ENCODE measurements around the gene NEU1.
"Not testable (repeated sequence)": the region's sequence is repeated elsewhere in the genome, so short reads cannot be mapped to it uniquely, and the experiment has no call there.

Gene NEU1

GRCh38 chr6:31817133-31817928 lies 45.3 kb downstream of the NEU1 start:
- not testable (repeated sequence) for H3K27ac ChIP-seq (ENCODE audit: low read length, poor library complexity, severe bottlenecking); H2BK12ac ChIP-seq (ENCODE audit: low read length in 2 of 2); DNase-seq; H2AFZ ChIP-seq (ENCODE audit: low read depth, low read length); H3K23ac ChIP-seq (ENCODE audit: low read length in 2 of 2); H4K91ac ChIP-seq (ENCODE audit: low read length); H3K27me3 ChIP-seq (ENCODE audit: control insufficient read depth in 1 of 2, insufficient read depth in 1 of 2, low read length in 2 of 2); H3K79me1 ChIP-seq (replicated peaks; ENCODE audit: low read length, poor library complexity, severe bottlenecking); H3K4ac ChIP-seq (ENCODE audit: low read depth in 1 of 2, low read length in 2 of 2); H3K36me3 ChIP-seq (ENCODE audit: control insufficient read depth in 1 of 2, insufficient read depth in 2 of 2, low read depth in 1 of 2, low read length in 2 of 2); H2BK120ac ChIP-seq (ENCODE audit: low read depth, low read length); H3K14ac ChIP-seq (ENCODE audit: low read length in 2 of 2); H2AK5ac ChIP-seq (ENCODE audit: low read length, severe bottlenecking); H3K9me3 ChIP-seq (ENCODE audit: control insufficient read depth, low read length); H4K8ac ChIP-seq (ENCODE audit: low read length); H3K18ac ChIP-seq (ENCODE audit: low read depth in 1 of 2, low read length in 2 of 2); H2BK15ac ChIP-seq (ENCODE audit: low read depth, poor library complexity, severe bottlenecking); H2BK5ac ChIP-seq (ENCODE audit: low read depth, low read length, poor library complexity, severe bottlenecking)
- peak overlapping the region; percentile 40 to 80 for H3K4me3 ChIP-seq (ENCODE audit: insufficient read depth in 1 of 2, low read depth in 1 of 2, low read length in 2 of 2)
- 88% methylated on average over 13 of the region's 37 CpGs for WGBS
- peak overlapping the region; percentile 39 for H3K4me2 ChIP-seq (ENCODE audit: low read length, poor library complexity, severe bottlenecking)
- peak overlapping the region; percentile 81 for H3K9ac ChIP-seq (ENCODE audit: low read length)
- H3K4me1 ChIP-seq (ENCODE audit: control insufficient read depth, insufficient read depth, low read depth, low read length): peaks cover 13% of the 10 kb centered on the region

- peak; percentile 97 for DNase-seq
- peak within 1 kb of the TSS; percentile 66 for H2BK5ac ChIP-seq (ENCODE audit: low read depth, low read length, poor library complexity, severe bottlenecking)
- H3K23ac ChIP-seq (ENCODE audit: low read length in 2 of 2): peak within 1 kb of the TSS in 1 of 2 experiments; percentile 24
- H3K4me1 ChIP-seq (ENCODE audit: control insufficient read depth, insufficient read depth, low read depth, low read length): peaks cover 8% of the 10 kb centered on the region
- peak within 1 kb of the TSS; percentile 58 to 81 for H3K4me3 ChIP-seq (ENCODE audit: insufficient read depth in 1 of 2, low read depth in 1 of 2, low read length in 2 of 2)
- peak within 1 kb of the TSS in 1 of 2 experiments; percentile 45 for H2BK12ac ChIP-seq (ENCODE audit: low read length in 2 of 2)
- peak within 1 kb of the TSS in 1 of 2 experiments; percentile 82 for H3K4ac ChIP-seq (ENCODE audit: low read depth in 1 of 2, low read length in 2 of 2)
- no peak within 1 kb of the TSS for H2AK5ac ChIP-seq (ENCODE audit: low read length, severe bottlenecking)
- H2BK120ac ChIP-seq (ENCODE audit: low read depth, low read length): peak within 1 kb of the TSS; percentile 97
- H2BK15ac ChIP-seq (ENCODE audit: low read depth, poor library complexity, severe bottlenecking): peak within 1 kb of the TSS; percentile 93
- peak within 1 kb of the TSS; percentile 64 to 84 for H3K18ac ChIP-seq (ENCODE audit: low read depth in 1 of 2, low read length in 2 of 2)
- H3K27ac ChIP-seq (ENCODE audit: low read length, poor library complexity, severe bottlenecking): peak within 1 kb of the TSS; percentile 100
- H3K9ac ChIP-seq (ENCODE audit: low read length): peak within 1 kb of the TSS; percentile 91
- peak within 1 kb of the TSS; percentile 15 for H2AFZ ChIP-seq (ENCODE audit: low read depth, low read length)
- H3K27me3 ChIP-seq (ENCODE audit: control insufficient read depth in 1 of 2, insufficient read depth in 1 of 2, low read length in 2 of 2): no peaks in the 10 kb centered on the region
- no peaks in the 10 kb centered on the region for H3K9me3 ChIP-seq (ENCODE audit: control insufficient read depth, low read length)
- H3K79me1 ChIP-seq (replicated peaks; ENCODE audit: low read length, poor library complexity, severe bottlenecking): peaks cover 2% of the 10 kb centered on the region
- 6% methylated on average over 42 of the region's 56 CpGs for WGBS
- H3K4me2 ChIP-seq (ENCODE audit: low read length, poor library complexity, severe bottlenecking): peak within 1 kb of the TSS; percentile 84
- H4K91ac ChIP-seq (ENCODE audit: low read length): peak within 1 kb of the TSS; percentile 43
- no peaks in the 10 kb centered on the region for H3K36me3 ChIP-seq (ENCODE audit: control insufficient read depth in 1 of 2, insufficient read depth in 2 of 2, low read depth in 1 of 2, low read length in 2 of 2)
- peak within 1 kb of the TSS; percentile 75 for H4K8ac ChIP-seq (ENCODE audit: low read length)
- no peak within 1 kb of the TSS for H3K14ac ChIP-seq (ENCODE audit: low read length in 2 of 2)
These were observed 47.4 kb downstream of the NEU1 start, which contains the start of the genes HSPA1A and HSPA1L for GRCh38 chr6:31815025-31815838. TSS of gene HSPA1A (plus strand) at chr6:31815543. CDS start at chr6:31815757, 214 bp downstream. TSS of gene HSPA1L (minus strand) at chr6:31815283. CDS start at chr6:31811972, 3,311 bp downstream.

- peak overlapping the region; percentile 100 for H3K27ac ChIP-seq (ENCODE audit: low read length, poor library complexity, severe bottlenecking)
- peak overlapping the region; percentile 62 for H4K8ac ChIP-seq (ENCODE audit: low read length)
- H3K23ac ChIP-seq (ENCODE audit: low read length in 2 of 2): peak overlapping the region in 1 of 2 experiments; percentile 24
- no peaks in the 10 kb centered on the region for H3K9me3 ChIP-seq (ENCODE audit: control insufficient read depth, low read length)
- WGBS: 6% methylated on average over 13 of the region's 13 CpGs
- peak overlapping the region; percentile 86 for H3K9ac ChIP-seq (ENCODE audit: low read length)
- H2BK12ac ChIP-seq (ENCODE audit: low read length in 2 of 2): no peak overlapping the region
- peak overlapping the region in 1 of 2 experiments; percentile 82 for H3K4ac ChIP-seq (ENCODE audit: low read depth in 1 of 2, low read length in 2 of 2)
- H3K36me3 ChIP-seq (ENCODE audit: control insufficient read depth in 1 of 2, insufficient read depth in 2 of 2, low read depth in 1 of 2, low read length in 2 of 2): no peaks in the 10 kb centered on the region
- peak; percentile 98 for DNase-seq
- peak overlapping the region in 1 of 2 experiments; percentile 81 for H3K4me3 ChIP-seq (ENCODE audit: insufficient read depth in 1 of 2, low read depth in 1 of 2, low read length in 2 of 2)
- peak overlapping the region; percentile 93 for H2BK15ac ChIP-seq (ENCODE audit: low read depth, poor library complexity, severe bottlenecking)
- H2AFZ ChIP-seq (ENCODE audit: low read depth, low read length): no peak overlapping the region
- H2BK120ac ChIP-seq (ENCODE audit: low read depth, low read length): peak overlapping the region; percentile 97
- H3K27me3 ChIP-seq (ENCODE audit: control insufficient read depth in 1 of 2, insufficient read depth in 1 of 2, low read length in 2 of 2): no peaks in the 10 kb centered on the region
- peak overlapping the region; percentile 84 for H3K4me2 ChIP-seq (ENCODE audit: low read length, poor library complexity, severe bottlenecking)
- peaks cover 2% of the 10 kb centered on the region for H3K79me1 ChIP-seq (replicated peaks; ENCODE audit: low read length, poor library complexity, severe bottlenecking)
- H3K4me1 ChIP-seq (ENCODE audit: control insufficient read depth, insufficient read depth, low read depth, low read length): peaks cover 8% of the 10 kb centered on the region
- H2AK5ac ChIP-seq (ENCODE audit: low read length, severe bottlenecking): no peak overlapping the region
- H3K14ac ChIP-seq (ENCODE audit: low read length in 2 of 2): no peak overlapping the region
- peak overlapping the region; percentile 66 for H2BK5ac ChIP-seq (ENCODE audit: low read depth, low read length, poor library complexity, severe bottlenecking)
- H3K18ac ChIP-seq (ENCODE audit: low read depth in 1 of 2, low read length in 2 of 2): peak overlapping the region; percentile 64 to 84
- peak overlapping the region; percentile 43 for H4K91ac ChIP-seq (ENCODE audit: low read length)
These were observed 48.0 kb downstream of the NEU1 start for GRCh38 chr6:31814677-31815024.

GRCh38 chr6:31813465-31813849 lies 49.2 kb downstream of the NEU1 start:
- Histone ChIP-seq H3K14ac (ENCODE audit: low read length in 2 of 2) (no peak overlapping the region), H3K9ac (ENCODE audit: low read length) (peak overlapping the region; percentile 91), H3K4me3 (ENCODE audit: insufficient read depth in 1 of 2, low read depth in 1 of 2, low read length in 2 of 2) (peak overlapping the region in 1 of 2 experiments; percentile 68), H2BK5ac (ENCODE audit: low read depth, low read length, poor library complexity, severe bottlenecking) (no peak overlapping the region), H4K8ac (ENCODE audit: low read length) (peak overlapping the region; percentile 55), H3K4ac (ENCODE audit: low read depth in 1 of 2, low read length in 2 of 2) (peak overlapping the region in 1 of 2 experiments; percentile 67), H3K4me2 (ENCODE audit: low read length, poor library complexity, severe bottlenecking) (no peak overlapping the region), H2AFZ (ENCODE audit: low read depth, low read length) (no peak overlapping the region), H3K27me3 (ENCODE audit: control insufficient read depth in 1 of 2, insufficient read depth in 1 of 2, low read length in 2 of 2) (no peaks in the 10 kb centered on the region), H3K36me3 (ENCODE audit: control insufficient read depth in 1 of 2, insufficient read depth in 2 of 2, low read depth in 1 of 2, low read length in 2 of 2) (no peaks in the 10 kb centered on the region), H2AK5ac (ENCODE audit: low read length, severe bottlenecking) (peak overlapping the region; percentile 49), H3K27ac (ENCODE audit: low read length, poor library complexity, severe bottlenecking) (peak overlapping the region; percentile 51), H3K18ac (ENCODE audit: low read depth in 1 of 2, low read length in 2 of 2) (no peak overlapping the region), H4K91ac (ENCODE audit: low read length) (no peak overlapping the region), H2BK120ac (ENCODE audit: low read depth, low read length) (peak overlapping the region; percentile 42), H2BK15ac (ENCODE audit: low read depth, poor library complexity, severe bottlenecking) (no peak overlapping the region), H3K23ac (ENCODE audit: low read length in 2 of 2) (no peak overlapping the region), H2BK12ac (ENCODE audit: low read length in 2 of 2) (no peak overlapping the region), H3K79me1 (replicated peaks; ENCODE audit: low read length, poor library complexity, severe bottlenecking) (no peaks in the 10 kb centered on the region), H3K4me1 (ENCODE audit: control insufficient read depth, insufficient read depth, low read depth, low read length) (peaks cover 4% of the 10 kb centered on the region), H3K9me3 (ENCODE audit: control insufficient read depth, low read length) (no peaks in the 10 kb centered on the region)
- 98% methylated on average over 5 of the region's 7 CpGs for WGBS
- DNase-seq: no peak
